ENCODE data around the gene UBQLN4. TPM values are rescaled to one million over a fixed set of nuclear protein-coding genes. Genes with fewer than 3 reads are reported as not detected.

Gene UBQLN4
- total RNA-seq, result 22.8 and 27.9 TPM in 2 replicates

GRCh38 chr1:156053768-156054499 lies at the start of gene UBQLN4:
Gene UBQLN4, minus strand, starts transcription at chr1:156053798. Its CDS starts 97 bp downstream, at chr1:156053701.

GRCh38 chr1:156082309-156083091 lies 28.9 kb upstream of the UBQLN4 start, which contains the start of gene MEX3A:
Gene MEX3A, minus strand, starts transcription at chr1:156082465. Its CDS starts 467 bp downstream, at chr1:156081998.

GRCh38 chr1:156060937-156061636 lies 7.5 kb upstream of the UBQLN4 start, which contains the start of gene RAB25:
Gene RAB25, plus strand, starts transcription at chr1:156061160. Its CDS starts 241 bp downstream, at chr1:156061401.

GRCh38 chr1:156054500-156055280 lies 1.1 kb upstream of the UBQLN4 start, which contains the start of gene LAMTOR2:
Gene LAMTOR2, plus strand, starts transcription at chr1:156054782. Its CDS starts 108 bp downstream, at chr1:156054890.

GRCh38 chr1:156020293-156021092 lies 33.1 kb downstream of the UBQLN4 start, which contains the start of gene SSR2:
Gene SSR2, minus strand, starts transcription at chr1:156020951. Its CDS starts 784 bp downstream, at chr1:156020167.

Other genes with a start within 250 kb of the UBQLN4 start
- gene GON4L, start 196.6 kb downstream of the UBQLN4 start, total RNA-seq, result 12.1 and 17.5 TPM in 2 replicates
- gene SYT11, start 194.2 kb downstream of the UBQLN4 start, total RNA-seq, result 12.7 and 21.8 TPM in 2 replicates
- 13.9 and 22.4 TPM in 2 replicates for gene RIT1, start 142.4 kb downstream of the UBQLN4 start, total RNA-seq
- gene KHDC4, start 119.4 kb downstream of the UBQLN4 start, total RNA-seq, result 16.3 and 23.2 TPM in 2 replicates
- gene RXFP4, start 112.2 kb downstream of the UBQLN4 start, total RNA-seq, result not detected in 2 replicates
- gene ARHGEF2, start 75.3 kb downstream of the UBQLN4 start, total RNA-seq, result 57.4 and 79.0 TPM in 2 replicates
- gene SSR2, start 32.8 kb downstream of the UBQLN4 start, total RNA-seq, result 604 TPM in 2 replicates
- gene LAMTOR2, start 984 bp upstream of the UBQLN4 start, total RNA-seq, result 79.5 and 116 TPM in 2 replicates
- gene RAB25, start 7.4 kb upstream of the UBQLN4 start, total RNA-seq, result 0.89 and 1.3 TPM in 2 replicates
- gene MEX3A, start 28.7 kb upstream of the UBQLN4 start, total RNA-seq, result 15.6 and 23.7 TPM in 2 replicates
- 315 and 512 TPM in 2 replicates for gene LMNA, start 60.9 kb upstream of the UBQLN4 start, total RNA-seq
- 0.49 and 2.4 TPM in 2 replicates for gene SEMA4A, start 99.8 kb upstream of the UBQLN4 start, total RNA-seq
- 15.2 and 17.6 TPM in 2 replicates for gene SLC25A44, start 140.3 kb upstream of the UBQLN4 start, total RNA-seq
- 70.9 and 77.5 TPM in 2 replicates for gene PMF1, start 159.2 kb upstream of the UBQLN4 start, total RNA-seq
- 0.51 TPM in 1 of 2 replicates, not detected in the other for gene BGLAP, start 188.4 kb upstream of the UBQLN4 start, total RNA-seq
- gene PAQR6, start 194.3 kb upstream of the UBQLN4 start, total RNA-seq, result 0.49 and 1.0 TPM in 2 replicates
- gene SMG5, start 229.0 kb upstream of the UBQLN4 start, total RNA-seq, result 54.9 and 59.6 TPM in 2 replicates
- gene TMEM79, start 230.5 kb upstream of the UBQLN4 start, total RNA-seq, result 1.8 and 2.0 TPM in 2 replicates
- 76.4 and 179 TPM in 2 replicates for gene GLMP, start 241.9 kb upstream of the UBQLN4 start, total RNA-seq
- gene VHLL, start 245.5 kb upstream of the UBQLN4 start, total RNA-seq, result not detected in 2 replicates